A549 (cell line): ENCODE measurements around the gene UBE2N.

Source experiments
- CEBPB ChIP-seq, 2 experiments: fragments of >200 bp in 1 of 2; sonication (Bioruptor Twin) in 1 of 2; formaldehyde crosslinking in 1 of 2; IDR thresholded peaks; 2 replicates each; pipeline ENCODE4 v1.6.1; 2012 to 2016
- CTCF ChIP-seq: fragments of >200 bp; sonication (Bioruptor Twin); formaldehyde crosslinking; IDR thresholded peaks from 3 replicates; pipeline ENCODE4 v1.5.1; 2016
- EP300 ChIP-seq, 2 experiments: fragments of >200 bp; sonication (Bioruptor Twin); formaldehyde crosslinking; IDR thresholded peaks; 2 replicates in 1 of 2; 3 replicates in 1 of 2; pipeline ENCODE4 v1.6.1; 2016 to 2017
- HOXB5 ChIP-seq: fragments of 250-450 bp; sonication (Bioruptor Pico); IDR thresholded peaks from 2 replicates; pipeline ENCODE4 v1.5.0; 2020; ENCODE audit warnings: mild to moderate bottlenecking, moderate library complexity
- JUNB ChIP-seq: fragments of >200 bp; sonication (Bioruptor Twin); formaldehyde crosslinking; IDR thresholded peaks from 2 replicates; pipeline ENCODE4 v1.6.1; 2016
- MAFK ChIP-seq: fragments of 450-650 bp; IDR thresholded peaks from 2 replicates; pipeline ENCODE4 v1.6.1; 2014; ENCODE audit not compliant: partially characterized antibody
- PHF8 ChIP-seq: fragments of 200-600 bp; sonication (generic); IDR thresholded peaks from 2 replicates; pipeline ENCODE4 v1.6.1; 2016; ENCODE audit warnings: low read depth, mild to moderate bottlenecking, antibody characterized with exemption, moderate library complexity, borderline replicate concordance
- POLR2A ChIP-seq: IDR thresholded peaks from 2 replicates; pipeline ENCODE4 v1.6.1; 2012; ENCODE audit warnings: mild to moderate bottlenecking, low read length
- POLR2AphosphoS2 ChIP-seq: conservative IDR thresholded peaks from 2 replicates; pipeline ENCODE4 v1.6.1; 2012; ENCODE audit warnings: low read length, improper control_type of control experiment, inconsistent platforms
- RAD21 ChIP-seq, 2 experiments: fragments of >200 bp in 1 of 2; sonication (Bioruptor Twin) in 1 of 2; formaldehyde crosslinking in 1 of 2; IDR thresholded peaks in 1 of 2; conservative IDR thresholded peaks in 1 of 2; 2 replicates in 1 of 2; 3 replicates in 1 of 2; pipeline ENCODE4 v1.6.1; 2012 to 2018; ENCODE audit warnings: inconsistent platforms in 1 of 2
- RNF2 ChIP-seq: fragments of 200-600 bp; sonication (generic); IDR thresholded peaks from 2 replicates; pipeline ENCODE4 v1.6.1; 2016; ENCODE audit warnings: low read depth, mild to moderate bottlenecking, antibody characterized with exemption, moderate library complexity, borderline replicate concordance
- SMC3 ChIP-seq: fragments of >200 bp; sonication (Bioruptor Twin); formaldehyde crosslinking; IDR thresholded peaks from 3 replicates; pipeline ENCODE4 v1.6.1; 2018; ENCODE audit warnings: inconsistent platforms
- SREBF2 ChIP-seq: fragments of 450-650 bp; IDR thresholded peaks from 2 replicates; pipeline ENCODE4 v1.6.1; 2014; ENCODE audit warnings: mild to moderate bottlenecking, moderate library complexity
- TF ChIP-seq, protein P1 (sequence below): fragments of 200-600 bp; sonication (generic); IDR thresholded peaks from 2 replicates; pipeline ENCODE4 v1.6.1; 2016; ENCODE audit warnings: antibody characterized with exemption, mild to moderate bottlenecking, moderate library complexity

- TF ChIP-seq POLR2AphosphoS2 (no peak), JUNB (no peak), POLR2A (no peak), EP300 (IDR thresholded peaks at IDR 0.05) (no peak), HOXB5 (CRISPR knock-in tag) (no peak), RNF2 (no peak), MAFK (no peak), SMC3 (no peak), PHF8 (no peak), SREBF2 (no peak), CTCF (no peak), CEBPB (IDR thresholded peaks at IDR 0.05) (no peak), RAD21 (conservative IDR thresholded peaks at IDR 0.05 in 1 of 2, IDR thresholded peaks at IDR 0.05 in 1 of 2) (no peak)
- TF ChIP-seq, protein P1, sequence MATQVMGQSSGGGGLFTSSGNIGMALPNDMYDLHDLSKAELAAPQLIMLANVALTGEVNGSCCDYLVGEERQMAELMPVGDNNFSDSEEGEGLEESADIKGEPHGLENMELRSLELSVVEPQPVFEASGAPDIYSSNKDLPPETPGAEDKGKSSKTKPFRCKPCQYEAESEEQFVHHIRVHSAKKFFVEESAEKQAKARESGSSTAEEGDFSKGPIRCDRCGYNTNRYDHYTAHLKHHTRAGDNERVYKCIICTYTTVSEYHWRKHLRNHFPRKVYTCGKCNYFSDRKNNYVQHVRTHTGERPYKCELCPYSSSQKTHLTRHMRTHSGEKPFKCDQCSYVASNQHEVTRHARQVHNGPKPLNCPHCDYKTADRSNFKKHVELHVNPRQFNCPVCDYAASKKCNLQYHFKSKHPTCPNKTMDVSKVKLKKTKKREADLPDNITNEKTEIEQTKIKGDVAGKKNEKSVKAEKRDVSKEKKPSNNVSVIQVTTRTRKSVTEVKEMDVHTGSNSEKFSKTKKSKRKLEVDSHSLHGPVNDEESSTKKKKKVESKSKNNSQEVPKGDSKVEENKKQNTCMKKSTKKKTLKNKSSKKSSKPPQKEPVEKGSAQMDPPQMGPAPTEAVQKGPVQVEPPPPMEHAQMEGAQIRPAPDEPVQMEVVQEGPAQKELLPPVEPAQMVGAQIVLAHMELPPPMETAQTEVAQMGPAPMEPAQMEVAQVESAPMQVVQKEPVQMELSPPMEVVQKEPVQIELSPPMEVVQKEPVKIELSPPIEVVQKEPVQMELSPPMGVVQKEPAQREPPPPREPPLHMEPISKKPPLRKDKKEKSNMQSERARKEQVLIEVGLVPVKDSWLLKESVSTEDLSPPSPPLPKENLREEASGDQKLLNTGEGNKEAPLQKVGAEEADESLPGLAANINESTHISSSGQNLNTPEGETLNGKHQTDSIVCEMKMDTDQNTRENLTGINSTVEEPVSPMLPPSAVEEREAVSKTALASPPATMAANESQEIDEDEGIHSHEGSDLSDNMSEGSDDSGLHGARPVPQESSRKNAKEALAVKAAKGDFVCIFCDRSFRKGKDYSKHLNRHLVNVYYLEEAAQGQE: no peak
Measured at GRCh38 chr12:93484315-93484981, 42.7 kb upstream of the UBE2N start.
